GM23248 (cell line): ENCODE results near the gene RPS6KC1. TPM values are rescaled to one million over a fixed set of nuclear protein-coding genes. Genes with fewer than 3 reads are reported as not detected.
"Not testable (repeated sequence)": the region's sequence is repeated elsewhere in the genome, so short reads cannot be mapped to it uniquely, and the experiment has no call there.

Experiments
- DNase-seq: peaks from one replicate; pipeline ENCODE4 v3.0.0-alpha.2; 2015
- H2AFZ ChIP-seq: fragments of 200-600 bp; sonication (generic); 2 replicates; pipeline ENCODE4 v1.6.1; 2016; ENCODE audit warnings: antibody characterized with exemption
- H3F3A ChIP-seq: fragments of 200-600 bp; sonication (generic); 2 replicates; pipeline ENCODE4 v1.6.1; 2016; ENCODE audit warnings: mild to moderate bottlenecking, antibody characterized with exemption, mixed run types; ENCODE audit not compliant: insufficient read depth
- H3K27ac ChIP-seq: fragments of 200-600 bp; sonication (generic); 2 replicates; pipeline ENCODE4 v1.5.1; 2016; ENCODE audit warnings: mild to moderate bottlenecking
- H3K27me3 ChIP-seq: fragments of 200-600 bp; sonication (generic); replicated peaks from 2 replicates; pipeline ENCODE4 v1.6.1; 2016; ENCODE audit warnings: mild to moderate bottlenecking; ENCODE audit not compliant: insufficient read depth
- H3K36me3 ChIP-seq: fragments of 200-600 bp; sonication (generic); 2 replicates; pipeline ENCODE4 v1.6.1; 2016; ENCODE audit warnings: low read depth, mild to moderate bottlenecking
- H3K4me1 ChIP-seq: fragments of 200-600 bp; sonication (generic); 2 replicates; pipeline ENCODE4 v1.6.1; 2016; ENCODE audit warnings: mild to moderate bottlenecking; ENCODE audit not compliant: insufficient read depth
- H3K4me2 ChIP-seq: fragments of 200-600 bp; sonication (generic); one replicate; pipeline ENCODE4 v1.6.1; 2016; ENCODE audit warnings: mild to moderate bottlenecking; ENCODE audit not compliant: unreplicated experiment
- H3K4me3 ChIP-seq: fragments of 200-600 bp; sonication (generic); 2 replicates; pipeline ENCODE4 v1.5.1; 2016; ENCODE audit warnings: mild to moderate bottlenecking
- H3K79me2 ChIP-seq: fragments of 200-600 bp; sonication (generic); 2 replicates; pipeline ENCODE4 v1.6.1; 2016; ENCODE audit warnings: mild to moderate bottlenecking; ENCODE audit not compliant: insufficient read depth
- H3K9ac ChIP-seq: fragments of 200-600 bp; sonication (generic); 2 replicates; pipeline ENCODE4 v1.6.1; 2016; ENCODE audit warnings: mild to moderate bottlenecking
- H3K9me2 ChIP-seq: fragments of 200-600 bp; sonication (generic); 2 replicates; pipeline ENCODE4 v1.6.1; 2016; ENCODE audit warnings: mixed run types, mild to moderate bottlenecking, moderate library complexity; ENCODE audit not compliant: insufficient read depth
- H3K9me3 ChIP-seq: fragments of 200-600 bp; sonication (generic); one replicate; pipeline ENCODE4 v1.6.1; 2017; ENCODE audit warnings: low read depth
- H4K20me1 ChIP-seq: fragments of 200-600 bp; sonication (generic); 2 replicates; pipeline ENCODE4 v1.6.0; 2016; ENCODE audit not compliant: insufficient read depth
- EZH2 ChIP-seq: fragments of 200-600 bp; sonication (generic); IDR thresholded peaks from 2 replicates; pipeline ENCODE4 v1.6.1; 2018; ENCODE audit warnings: antibody characterized with exemption, mild to moderate bottlenecking; ENCODE audit not compliant: insufficient read depth, poor library complexity, severe bottlenecking
- EZH2phosphoT487 ChIP-seq: fragments of 200-600 bp; sonication (generic); IDR thresholded peaks from 2 replicates; pipeline ENCODE4 v1.6.1; 2018; ENCODE audit warnings: antibody characterized with exemption, moderate library complexity, mild to moderate bottlenecking, low read depth; ENCODE audit not compliant: insufficient read depth
- WGBS, 2 experiments: methylation state at CpG; one replicate each; pipeline ENCODE4 v1.1.6; 2015 to 2017; ENCODE audit warnings: low lambda C conversion rate in 2 of 2, low coverage in 1 of 2; ENCODE audit errors: missing lambda C conversion rate in 2 of 2; 5-methylcytosine and 5-hydroxymethylcytosine counted together
- in situ Hi-C: fragments of 300-500 bp; cut with MboI; formaldehyde crosslinking; loops from 2 replicates; pipeline ENCODE4 v1.15.0; 2020
- polyA plus RNA-seq: library from polyadenylated mRNA; unstranded; fragments of >200 nt; fragmentation: Nextera tagmentation; extraction: Ambion mirVana; gene quantifications from 2 replicates; pipeline ENCODE4 v1.2.1, GENCODE V29; 2016
- total RNA-seq: library from RNA; depleted of rRNA; stranded (reverse); fragments of >200 nt; shearing (Covaris generic); gene quantifications from 2 replicates; pipeline ENCODE4 v1.2.3, GENCODE V29; 2014

Gene RPS6KC1
- total and polyA plus RNA-seq, 2 experiments from 2014 or later, result 16.4 to 16.8 TPM

GRCh38 chr1:213183036-213183672 is 132.1 kb downstream of the RPS6KC1 start:
- H3K27ac ChIP-seq, result no peak overlapping the region
- no peaks in the 10 kb centered on the region for H3K9me2 ChIP-seq
- no peaks in the 10 kb centered on the region for H3F3A ChIP-seq
- no peaks in the 10 kb centered on the region for H3K79me2 ChIP-seq
- no peaks in the 10 kb centered on the region for H3K4me1 ChIP-seq
- peaks cover 4% of the 10 kb centered on the region for H3K9me3 ChIP-seq
- 97 to 99% methylated on average over 3 of the region's 3 CpGs for WGBS, 2 experiments
- H3K4me2 ChIP-seq, result no peak overlapping the region
- H3K36me3 ChIP-seq, result peaks cover 5% of the 10 kb centered on the region; the same call in 1 of the 2 replicates
- no peak overlapping the region for H3K4me3 ChIP-seq
- no peak for TF ChIP-seq EZH2
- TF ChIP-seq EZH2phosphoT487, result no peak
- no peak overlapping the region for H2AFZ ChIP-seq
- in situ Hi-C loops, result no loop called here
- H3K27me3 ChIP-seq, result no peaks in the 10 kb centered on the region
- DNase-seq, result no peak
- no peaks in the 10 kb centered on the region for H4K20me1 ChIP-seq
- no peak overlapping the region for H3K9ac ChIP-seq

GRCh38 chr1:213186168-213186567 is 135.1 kb downstream of the RPS6KC1 start:
- peaks cover 12% of the 10 kb centered on the region; the same call in 1 of the 2 replicates for H3K36me3 ChIP-seq
- no peak overlapping the region for H3K27ac ChIP-seq
- no peak overlapping the region for H3K4me2 ChIP-seq
- peaks cover 4% of the 10 kb centered on the region for H3K9me3 ChIP-seq
- DNase-seq, result no peak
- TF ChIP-seq EZH2phosphoT487 (no peak), EZH2 (no peak)
- H3K4me1 ChIP-seq, result no peaks in the 10 kb centered on the region
- no peaks in the 10 kb centered on the region for H3K9me2 ChIP-seq
- H3K27me3 ChIP-seq, result no peaks in the 10 kb centered on the region
- no peak overlapping the region for H3K4me3 ChIP-seq
- in situ Hi-C loops, result no loop called here
- H3K9ac ChIP-seq, result no peak overlapping the region
- H4K20me1 ChIP-seq, result no peaks in the 10 kb centered on the region
- H3K79me2 ChIP-seq, result no peaks in the 10 kb centered on the region
- H3F3A ChIP-seq, result no peaks in the 10 kb centered on the region
- no peak overlapping the region for H2AFZ ChIP-seq
- WGBS, 2 experiments, result 94 to 100% methylated on average over 2 of the region's 2 CpGs

GRCh38 chr1:213192026-213192425 is 141.0 kb downstream of the RPS6KC1 start:
- no peak for DNase-seq
- peaks cover 51% of the 10 kb centered on the region for H3K79me2 ChIP-seq
- H3K27ac ChIP-seq, result no peak overlapping the region
- H3K4me1 ChIP-seq, result no peaks in the 10 kb centered on the region
- no peak for TF ChIP-seq EZH2
- TF ChIP-seq EZH2phosphoT487, result no peak
- H3K36me3 ChIP-seq, result 0 out of 2 replicates have a peak, but pooled peaks cover 7% of the 10 kb centered on the region
- H3K4me3 ChIP-seq, result no peak overlapping the region
- no peaks in the 10 kb centered on the region for H3K9me2 ChIP-seq
- H3K9ac ChIP-seq, result no peak overlapping the region
- no peaks in the 10 kb centered on the region for H4K20me1 ChIP-seq
- H3K4me2 ChIP-seq, result no peak overlapping the region
- 43 to 84% methylated on average over 1 of the region's 1 CpG for WGBS, 2 experiments
- in situ Hi-C loops, result no loop called here
- H3F3A ChIP-seq, result no peaks in the 10 kb centered on the region
- H3K27me3 ChIP-seq, result no peaks in the 10 kb centered on the region
- H3K9me3 ChIP-seq, result no peaks in the 10 kb centered on the region
- no peak overlapping the region for H2AFZ ChIP-seq

GRCh38 chr1:213194383-213194782 is 143.3 kb downstream of the RPS6KC1 start:
- in situ Hi-C loops, result no loop called here
- H4K20me1 ChIP-seq, result no peaks in the 10 kb centered on the region
- TF ChIP-seq EZH2, result no peak
- TF ChIP-seq EZH2phosphoT487, result no peak
- H3K27ac ChIP-seq, result no peak overlapping the region
- no peak overlapping the region for H3K9ac ChIP-seq
- no peaks in the 10 kb centered on the region for H3K4me1 ChIP-seq
- H3K79me2 ChIP-seq, result peaks cover 62% of the 10 kb centered on the region
- H3K27me3 ChIP-seq, result no peaks in the 10 kb centered on the region
- WGBS, 2 experiments, result 95 to 99% methylated on average over 5 of the region's 5 CpGs
- no peak overlapping the region for H3K4me2 ChIP-seq
- H3F3A ChIP-seq, result no peaks in the 10 kb centered on the region
- H3K4me3 ChIP-seq, result no peak overlapping the region
- DNase-seq, result no peak
- H3K9me2 ChIP-seq, result no peaks in the 10 kb centered on the region
- peaks cover 16% of the 10 kb centered on the region; the same call in 1 of the 2 replicates for H3K36me3 ChIP-seq
- no peak overlapping the region for H2AFZ ChIP-seq
- no peaks in the 10 kb centered on the region for H3K9me3 ChIP-seq

- H3K9me3 ChIP-seq, result no peaks in the 10 kb centered on the region
- peaks cover 62% of the 10 kb centered on the region for H3K79me2 ChIP-seq
- H4K20me1 ChIP-seq, result no peaks in the 10 kb centered on the region
- no peak overlapping the region for H3K4me2 ChIP-seq
- H3K4me3 ChIP-seq, result no peak overlapping the region
- H3K27me3 ChIP-seq, result no peaks in the 10 kb centered on the region
- H3K9me2 ChIP-seq, result no peaks in the 10 kb centered on the region
- DNase-seq, result no peak
- no peak overlapping the region for H3K27ac ChIP-seq
- peaks cover 16% of the 10 kb centered on the region; the same call in 1 of the 2 replicates for H3K36me3 ChIP-seq
- no peaks in the 10 kb centered on the region for H3K4me1 ChIP-seq
- no peak for TF ChIP-seq EZH2
- no peak for TF ChIP-seq EZH2phosphoT487
- no peak overlapping the region for H3K9ac ChIP-seq
- H3F3A ChIP-seq, result no peaks in the 10 kb centered on the region
- no peak overlapping the region for H2AFZ ChIP-seq
- in situ Hi-C loops, result no loop called here
Observed at GRCh38 chr1:213194855-213195254, 143.8 kb downstream of the RPS6KC1 start.

GRCh38 chr1:213196328-213197054 is 145.4 kb downstream of the RPS6KC1 start:
- H3K27me3 ChIP-seq, H2AFZ ChIP-seq, DNase-seq, H4K20me1 ChIP-seq, H3K4me2 ChIP-seq, H3K27ac ChIP-seq, H3K4me1 ChIP-seq, H3F3A ChIP-seq, in situ Hi-C loops, H3K9ac ChIP-seq, H3K9me2 ChIP-seq, H3K9me3 ChIP-seq, H3K4me3 ChIP-seq: not testable (repeated sequence)
- Histone ChIP-seq H3K79me2 (peaks cover 62% of the 10 kb centered on the region), H3K36me3 (peaks cover 14% of the 10 kb centered on the region; the same call in 1 of the 2 replicates)
- 95% methylated on average over 10 of the region's 10 CpGs for WGBS, 2 experiments
